ENCODE results near the gene SHC3.

SHC3 gene

DNA sequence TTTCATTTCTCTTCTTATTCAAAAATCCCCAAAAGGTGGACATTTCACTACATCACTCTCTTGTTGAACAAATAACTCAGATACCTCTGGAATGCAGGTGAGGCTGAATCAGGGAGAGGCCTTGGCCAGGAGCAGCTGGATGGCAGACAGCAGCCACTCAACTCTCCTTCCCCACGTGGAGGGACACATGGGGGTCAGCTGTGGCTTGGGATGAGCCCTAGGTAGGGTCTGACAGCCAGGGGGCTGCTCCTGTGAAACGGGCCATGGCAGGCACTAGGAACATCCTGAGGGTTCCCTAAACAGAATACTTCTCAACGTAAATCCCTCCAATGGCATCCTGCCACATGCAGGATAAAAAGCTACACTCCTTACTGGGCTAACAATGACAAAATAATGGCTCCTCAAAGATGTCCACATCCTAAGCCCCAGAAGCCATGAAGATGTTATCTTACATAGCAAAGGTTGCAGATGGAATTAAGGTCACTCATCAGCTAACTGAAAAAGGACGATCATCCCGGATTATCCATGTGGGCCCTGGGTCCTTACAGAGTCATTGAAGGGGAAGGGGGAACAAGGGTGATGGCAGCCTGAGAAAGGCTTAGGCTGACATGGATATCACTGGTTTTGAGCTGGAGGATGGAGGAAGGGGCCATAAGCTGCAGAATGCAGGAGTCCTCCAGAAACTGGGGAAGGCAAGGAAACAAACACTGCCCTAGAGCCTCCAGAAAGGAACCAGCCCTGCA lies 218.7 kb downstream of the SHC3 start:
- DNase-seq (ENCODE audit: low read depth in 3 of 3), result no peak

GRCh38 chr9:88957526-88957925 lies 221.1 kb downstream of the SHC3 start:
- DNase-seq (ENCODE audit: low read depth in 3 of 3), result no peak

Data from stimulated activated CD4-positive, alpha-beta T cell treated with anti-CD3 and anti-CD28 coated beads, TNF-alpha, amount 100 ng/mL, for 24 hours (primary cell).